Vagina (tissue), 2 donors: ENCODE measurements around the gene KCNK2.

Experiments used
- POLR2AphosphoS5 ChIP-seq, 2 donors: sonication (generic); formaldehyde crosslinking; IDR thresholded peaks; one replicate each; pipeline ENCODE4 v1.9.0; 2017; ENCODE audit warnings: antibody characterized with exemption in 2 of 2, mild to moderate bottlenecking in 2 of 2, low read depth in 1 of 2; ENCODE audit not compliant: insufficient read depth in 1 of 2
- TF ChIP-seq, protein P1 (sequence below), 3 experiments: fragments of 450-650 bp in 2 of 3; fragments of 200-600 bp in 1 of 3; sonication (generic) in 1 of 3; IDR thresholded peaks; one replicate each; pipeline ENCODE4 v1.5.1; 2017 to 2019; ENCODE audit warnings: antibody characterized with exemption in 3 of 3, mild to moderate bottlenecking in 2 of 3, moderate library complexity in 2 of 3

DNA sequence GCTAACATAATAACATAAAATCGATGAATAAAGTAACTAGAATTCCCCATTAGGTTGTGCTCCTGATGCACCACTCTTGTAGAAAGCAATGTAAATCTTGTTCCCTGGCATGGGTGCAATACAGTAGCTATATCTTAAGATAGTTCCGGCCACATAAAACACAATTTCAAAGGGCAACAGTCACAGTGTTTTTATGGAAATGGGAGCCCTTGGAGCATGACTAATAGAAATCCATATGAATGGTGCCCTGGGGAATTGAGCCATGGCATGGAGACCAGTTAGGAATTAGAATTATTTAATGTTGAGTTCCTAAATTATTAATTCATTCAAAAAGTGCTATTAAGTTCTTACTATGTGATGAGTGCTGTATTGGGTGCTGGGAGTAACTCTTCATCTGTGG lies 118.7 kb downstream of the KCNK2 start:
- TF ChIP-seq, protein P1, sequence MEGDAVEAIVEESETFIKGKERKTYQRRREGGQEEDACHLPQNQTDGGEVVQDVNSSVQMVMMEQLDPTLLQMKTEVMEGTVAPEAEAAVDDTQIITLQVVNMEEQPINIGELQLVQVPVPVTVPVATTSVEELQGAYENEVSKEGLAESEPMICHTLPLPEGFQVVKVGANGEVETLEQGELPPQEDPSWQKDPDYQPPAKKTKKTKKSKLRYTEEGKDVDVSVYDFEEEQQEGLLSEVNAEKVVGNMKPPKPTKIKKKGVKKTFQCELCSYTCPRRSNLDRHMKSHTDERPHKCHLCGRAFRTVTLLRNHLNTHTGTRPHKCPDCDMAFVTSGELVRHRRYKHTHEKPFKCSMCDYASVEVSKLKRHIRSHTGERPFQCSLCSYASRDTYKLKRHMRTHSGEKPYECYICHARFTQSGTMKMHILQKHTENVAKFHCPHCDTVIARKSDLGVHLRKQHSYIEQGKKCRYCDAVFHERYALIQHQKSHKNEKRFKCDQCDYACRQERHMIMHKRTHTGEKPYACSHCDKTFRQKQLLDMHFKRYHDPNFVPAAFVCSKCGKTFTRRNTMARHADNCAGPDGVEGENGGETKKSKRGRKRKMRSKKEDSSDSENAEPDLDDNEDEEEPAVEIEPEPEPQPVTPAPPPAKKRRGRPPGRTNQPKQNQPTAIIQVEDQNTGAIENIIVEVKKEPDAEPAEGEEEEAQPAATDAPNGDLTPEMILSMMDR (IDR thresholded peaks at IDR 0.05): no peak
- no peak for TF ChIP-seq POLR2AphosphoS5 (IDR thresholded peaks at IDR 0.05; ENCODE audit: insufficient read depth in 1 of 2, low read depth in 1 of 2)
